ENCODE results near the gene SATB2.

DNA sequence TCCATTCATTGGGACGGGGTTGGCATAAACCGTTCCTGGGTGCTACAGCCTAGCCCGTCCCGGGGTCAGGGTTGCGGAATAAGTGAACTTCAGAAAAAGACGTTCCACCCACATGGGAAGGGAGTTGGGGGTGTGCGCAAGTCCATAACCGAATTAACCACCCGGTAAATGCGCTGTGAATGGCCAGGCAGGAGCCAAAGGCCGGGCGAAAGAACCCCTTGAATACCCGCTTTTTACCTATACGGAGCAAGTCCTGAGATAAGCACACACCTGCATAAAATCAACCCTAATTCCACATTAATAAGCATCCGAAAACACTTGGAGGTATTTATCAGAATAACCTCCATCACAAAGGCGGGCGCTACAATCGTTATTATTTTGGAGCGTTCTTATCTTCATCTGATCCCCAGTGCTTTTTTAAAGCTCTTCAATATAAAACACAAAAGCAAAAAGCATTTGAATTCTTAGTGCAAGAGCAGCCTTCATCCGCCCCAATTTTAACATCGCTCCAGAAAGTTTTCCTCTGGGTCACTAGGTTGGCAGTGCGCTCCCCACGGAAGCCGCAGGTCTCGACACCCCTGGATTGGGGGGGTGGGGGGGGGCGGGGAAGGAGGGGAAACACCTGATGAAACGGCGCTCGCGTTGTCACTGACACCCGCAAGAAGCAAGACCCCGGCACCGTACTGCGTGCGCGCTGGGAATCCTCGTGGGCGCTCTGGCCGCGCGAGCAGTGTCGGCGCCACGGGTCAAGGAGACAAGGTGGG, 1.2 kb downstream of the SATB2 start:
- TF ChIP-seq, protein P1, sequence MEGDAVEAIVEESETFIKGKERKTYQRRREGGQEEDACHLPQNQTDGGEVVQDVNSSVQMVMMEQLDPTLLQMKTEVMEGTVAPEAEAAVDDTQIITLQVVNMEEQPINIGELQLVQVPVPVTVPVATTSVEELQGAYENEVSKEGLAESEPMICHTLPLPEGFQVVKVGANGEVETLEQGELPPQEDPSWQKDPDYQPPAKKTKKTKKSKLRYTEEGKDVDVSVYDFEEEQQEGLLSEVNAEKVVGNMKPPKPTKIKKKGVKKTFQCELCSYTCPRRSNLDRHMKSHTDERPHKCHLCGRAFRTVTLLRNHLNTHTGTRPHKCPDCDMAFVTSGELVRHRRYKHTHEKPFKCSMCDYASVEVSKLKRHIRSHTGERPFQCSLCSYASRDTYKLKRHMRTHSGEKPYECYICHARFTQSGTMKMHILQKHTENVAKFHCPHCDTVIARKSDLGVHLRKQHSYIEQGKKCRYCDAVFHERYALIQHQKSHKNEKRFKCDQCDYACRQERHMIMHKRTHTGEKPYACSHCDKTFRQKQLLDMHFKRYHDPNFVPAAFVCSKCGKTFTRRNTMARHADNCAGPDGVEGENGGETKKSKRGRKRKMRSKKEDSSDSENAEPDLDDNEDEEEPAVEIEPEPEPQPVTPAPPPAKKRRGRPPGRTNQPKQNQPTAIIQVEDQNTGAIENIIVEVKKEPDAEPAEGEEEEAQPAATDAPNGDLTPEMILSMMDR (conservative IDR thresholded peaks at IDR 0.05; ENCODE audit: low read depth in 2 of 2), result no peak
- TF ChIP-seq POLR2AphosphoS5 (IDR thresholded peaks at IDR 0.05; ENCODE audit: low read depth) (no peak), JUNB (IDR thresholded peaks at IDR 0.05; ENCODE audit: unreplicated experiment) (no peak), EZH2 (IDR thresholded peaks at IDR 0.05; ENCODE audit: low read depth, unreplicated experiment) (peak; percentile 90), EZH2phosphoT487 (IDR thresholded peaks at IDR 0.05; ENCODE audit: unreplicated experiment) (peak; percentile 80)
- TF ChIP-seq, protein P2, sequence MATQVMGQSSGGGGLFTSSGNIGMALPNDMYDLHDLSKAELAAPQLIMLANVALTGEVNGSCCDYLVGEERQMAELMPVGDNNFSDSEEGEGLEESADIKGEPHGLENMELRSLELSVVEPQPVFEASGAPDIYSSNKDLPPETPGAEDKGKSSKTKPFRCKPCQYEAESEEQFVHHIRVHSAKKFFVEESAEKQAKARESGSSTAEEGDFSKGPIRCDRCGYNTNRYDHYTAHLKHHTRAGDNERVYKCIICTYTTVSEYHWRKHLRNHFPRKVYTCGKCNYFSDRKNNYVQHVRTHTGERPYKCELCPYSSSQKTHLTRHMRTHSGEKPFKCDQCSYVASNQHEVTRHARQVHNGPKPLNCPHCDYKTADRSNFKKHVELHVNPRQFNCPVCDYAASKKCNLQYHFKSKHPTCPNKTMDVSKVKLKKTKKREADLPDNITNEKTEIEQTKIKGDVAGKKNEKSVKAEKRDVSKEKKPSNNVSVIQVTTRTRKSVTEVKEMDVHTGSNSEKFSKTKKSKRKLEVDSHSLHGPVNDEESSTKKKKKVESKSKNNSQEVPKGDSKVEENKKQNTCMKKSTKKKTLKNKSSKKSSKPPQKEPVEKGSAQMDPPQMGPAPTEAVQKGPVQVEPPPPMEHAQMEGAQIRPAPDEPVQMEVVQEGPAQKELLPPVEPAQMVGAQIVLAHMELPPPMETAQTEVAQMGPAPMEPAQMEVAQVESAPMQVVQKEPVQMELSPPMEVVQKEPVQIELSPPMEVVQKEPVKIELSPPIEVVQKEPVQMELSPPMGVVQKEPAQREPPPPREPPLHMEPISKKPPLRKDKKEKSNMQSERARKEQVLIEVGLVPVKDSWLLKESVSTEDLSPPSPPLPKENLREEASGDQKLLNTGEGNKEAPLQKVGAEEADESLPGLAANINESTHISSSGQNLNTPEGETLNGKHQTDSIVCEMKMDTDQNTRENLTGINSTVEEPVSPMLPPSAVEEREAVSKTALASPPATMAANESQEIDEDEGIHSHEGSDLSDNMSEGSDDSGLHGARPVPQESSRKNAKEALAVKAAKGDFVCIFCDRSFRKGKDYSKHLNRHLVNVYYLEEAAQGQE (IDR thresholded peaks at IDR 0.05; ENCODE audit: unreplicated experiment), result no peak
- TF ChIP-seq, protein P3, sequence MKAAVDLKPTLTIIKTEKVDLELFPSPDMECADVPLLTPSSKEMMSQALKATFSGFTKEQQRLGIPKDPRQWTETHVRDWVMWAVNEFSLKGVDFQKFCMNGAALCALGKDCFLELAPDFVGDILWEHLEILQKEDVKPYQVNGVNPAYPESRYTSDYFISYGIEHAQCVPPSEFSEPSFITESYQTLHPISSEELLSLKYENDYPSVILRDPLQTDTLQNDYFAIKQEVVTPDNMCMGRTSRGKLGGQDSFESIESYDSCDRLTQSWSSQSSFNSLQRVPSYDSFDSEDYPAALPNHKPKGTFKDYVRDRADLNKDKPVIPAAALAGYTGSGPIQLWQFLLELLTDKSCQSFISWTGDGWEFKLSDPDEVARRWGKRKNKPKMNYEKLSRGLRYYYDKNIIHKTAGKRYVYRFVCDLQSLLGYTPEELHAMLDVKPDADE (IDR thresholded peaks at IDR 0.05), result no peak
- TF ChIP-seq, protein P4, sequence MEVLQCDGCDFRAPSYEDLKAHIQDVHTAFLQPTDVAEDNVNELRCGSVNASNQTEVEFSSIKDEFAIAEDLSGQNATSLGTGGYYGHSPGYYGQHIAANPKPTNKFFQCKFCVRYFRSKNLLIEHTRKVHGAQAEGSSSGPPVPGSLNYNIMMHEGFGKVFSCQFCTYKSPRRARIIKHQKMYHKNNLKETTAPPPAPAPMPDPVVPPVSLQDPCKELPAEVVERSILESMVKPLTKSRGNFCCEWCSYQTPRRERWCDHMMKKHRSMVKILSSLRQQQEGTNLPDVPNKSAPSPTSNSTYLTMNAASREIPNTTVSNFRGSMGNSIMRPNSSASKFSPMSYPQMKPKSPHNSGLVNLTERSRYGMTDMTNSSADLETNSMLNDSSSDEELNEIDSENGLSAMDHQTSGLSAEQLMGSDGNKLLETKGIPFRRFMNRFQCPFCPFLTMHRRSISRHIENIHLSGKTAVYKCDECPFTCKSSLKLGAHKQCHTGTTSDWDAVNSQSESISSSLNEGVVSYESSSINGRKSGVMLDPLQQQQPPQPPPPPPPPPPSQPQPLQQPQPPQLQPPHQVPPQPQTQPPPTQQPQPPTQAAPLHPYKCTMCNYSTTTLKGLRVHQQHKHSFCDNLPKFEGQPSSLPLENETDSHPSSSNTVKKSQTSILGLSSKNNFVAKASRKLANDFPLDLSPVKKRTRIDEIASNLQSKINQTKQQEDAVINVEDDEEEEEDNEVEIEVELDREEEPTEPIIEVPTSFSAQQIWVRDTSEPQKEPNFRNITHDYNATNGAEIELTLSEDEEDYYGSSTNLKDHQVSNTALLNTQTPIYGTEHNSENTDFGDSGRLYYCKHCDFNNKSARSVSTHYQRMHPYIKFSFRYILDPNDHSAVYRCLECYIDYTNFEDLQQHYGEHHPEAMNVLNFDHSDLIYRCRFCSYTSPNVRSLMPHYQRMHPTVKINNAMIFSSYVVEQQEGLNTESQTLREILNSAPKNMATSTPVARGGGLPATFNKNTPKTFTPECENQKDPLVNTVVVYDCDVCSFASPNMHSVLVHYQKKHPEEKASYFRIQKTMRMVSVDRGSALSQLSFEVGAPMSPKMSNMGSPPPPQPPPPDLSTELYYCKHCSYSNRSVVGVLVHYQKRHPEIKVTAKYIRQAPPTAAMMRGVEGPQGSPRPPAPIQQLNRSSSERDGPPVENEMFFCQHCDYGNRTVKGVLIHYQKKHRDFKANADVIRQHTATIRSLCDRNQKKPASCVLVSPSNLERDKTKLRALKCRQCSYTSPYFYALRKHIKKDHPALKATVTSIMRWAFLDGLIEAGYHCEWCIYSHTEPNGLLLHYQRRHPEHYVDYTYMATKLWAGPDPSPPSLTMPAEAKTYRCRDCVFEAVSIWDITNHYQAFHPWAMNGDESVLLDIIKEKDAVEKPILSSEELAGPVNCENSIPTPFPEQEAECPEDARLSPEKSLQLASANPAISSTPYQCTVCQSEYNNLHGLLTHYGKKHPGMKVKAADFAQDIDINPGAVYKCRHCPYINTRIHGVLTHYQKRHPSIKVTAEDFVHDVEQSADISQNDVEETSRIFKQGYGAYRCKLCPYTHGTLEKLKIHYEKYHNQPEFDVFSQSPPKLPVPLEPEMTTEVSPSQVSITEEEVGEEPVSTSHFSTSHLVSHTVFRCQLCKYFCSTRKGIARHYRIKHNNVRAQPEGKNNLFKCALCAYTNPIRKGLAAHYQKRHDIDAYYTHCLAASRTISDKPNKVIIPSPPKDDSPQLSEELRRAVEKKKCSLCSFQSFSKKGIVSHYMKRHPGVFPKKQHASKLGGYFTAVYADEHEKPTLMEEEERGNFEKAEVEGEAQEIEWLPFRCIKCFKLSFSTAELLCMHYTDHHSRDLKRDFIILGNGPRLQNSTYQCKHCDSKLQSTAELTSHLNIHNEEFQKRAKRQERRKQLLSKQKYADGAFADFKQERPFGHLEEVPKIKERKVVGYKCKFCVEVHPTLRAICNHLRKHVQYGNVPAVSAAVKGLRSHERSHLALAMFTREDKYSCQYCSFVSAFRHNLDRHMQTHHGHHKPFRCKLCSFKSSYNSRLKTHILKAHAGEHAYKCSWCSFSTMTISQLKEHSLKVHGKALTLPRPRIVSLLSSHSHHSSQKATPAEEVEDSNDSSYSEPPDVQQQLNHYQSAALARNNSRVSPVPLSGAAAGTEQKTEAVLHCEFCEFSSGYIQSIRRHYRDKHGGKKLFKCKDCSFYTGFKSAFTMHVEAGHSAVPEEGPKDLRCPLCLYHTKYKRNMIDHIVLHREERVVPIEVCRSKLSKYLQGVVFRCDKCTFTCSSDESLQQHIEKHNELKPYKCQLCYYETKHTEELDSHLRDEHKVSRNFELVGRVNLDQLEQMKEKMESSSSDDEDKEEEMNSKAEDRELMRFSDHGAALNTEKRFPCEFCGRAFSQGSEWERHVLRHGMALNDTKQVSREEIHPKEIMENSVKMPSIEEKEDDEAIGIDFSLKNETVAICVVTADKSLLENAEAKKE (CRISPR knock-in tag; IDR thresholded peaks at IDR 0.05), result no peak
